Raji (cell line): ENCODE data around the gene S100A6.

Experiments used
- POLR2A ChIP-seq: IDR thresholded peaks from 2 replicates; pipeline ENCODE4 v1.6.1; 2011; ENCODE audit warnings: low read depth, low read length, control low read depth; ENCODE audit not compliant: insufficient read depth

S100A6 gene

DNA sequence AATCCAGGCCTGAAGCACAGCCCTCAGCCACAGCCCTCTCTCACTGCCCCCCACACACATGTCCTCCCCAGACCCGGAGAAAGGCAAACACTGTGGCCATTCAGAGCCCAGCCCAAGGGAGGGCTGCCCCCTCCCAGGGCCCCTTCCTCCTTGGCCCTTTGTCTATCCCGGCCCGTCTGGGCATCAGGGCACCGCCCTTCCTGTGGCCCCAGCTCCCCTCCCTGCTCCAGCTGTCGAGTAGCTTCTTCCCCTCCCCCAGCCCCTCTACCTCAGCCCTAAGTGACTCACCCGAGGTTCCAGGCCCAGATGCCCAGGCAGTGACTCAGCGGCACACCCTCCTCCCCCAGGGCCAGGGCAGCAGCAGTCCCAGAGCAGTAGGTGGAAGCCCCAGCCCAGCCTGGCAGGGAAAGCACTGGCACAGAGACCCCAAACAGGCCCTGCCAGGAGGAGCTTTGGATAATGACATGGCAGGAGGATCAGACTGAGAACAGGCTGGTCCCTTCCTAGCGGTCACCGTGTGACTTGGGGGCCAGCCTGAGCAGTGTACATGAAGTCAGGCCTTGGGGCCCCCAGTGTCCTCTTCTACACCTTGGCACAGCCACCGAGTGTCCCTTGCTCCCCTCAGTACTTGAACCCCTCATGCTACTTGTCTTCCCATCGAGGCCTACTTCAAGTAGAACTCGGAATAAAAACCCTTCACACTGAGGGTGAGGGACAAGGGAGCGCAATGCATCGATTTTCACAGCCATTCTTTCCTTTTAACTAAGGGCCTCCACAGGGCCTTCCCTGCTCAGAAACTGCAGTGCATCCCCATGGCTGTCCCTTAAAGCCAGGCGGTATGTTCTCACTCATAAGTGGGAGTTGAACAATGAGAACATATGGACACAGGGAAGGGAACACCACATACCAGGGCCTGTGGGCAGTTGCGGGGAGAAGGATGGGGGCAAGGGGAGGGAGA is 30.9 kb upstream of the S100A6 start:
- TF ChIP-seq POLR2A = no peak

DNA sequence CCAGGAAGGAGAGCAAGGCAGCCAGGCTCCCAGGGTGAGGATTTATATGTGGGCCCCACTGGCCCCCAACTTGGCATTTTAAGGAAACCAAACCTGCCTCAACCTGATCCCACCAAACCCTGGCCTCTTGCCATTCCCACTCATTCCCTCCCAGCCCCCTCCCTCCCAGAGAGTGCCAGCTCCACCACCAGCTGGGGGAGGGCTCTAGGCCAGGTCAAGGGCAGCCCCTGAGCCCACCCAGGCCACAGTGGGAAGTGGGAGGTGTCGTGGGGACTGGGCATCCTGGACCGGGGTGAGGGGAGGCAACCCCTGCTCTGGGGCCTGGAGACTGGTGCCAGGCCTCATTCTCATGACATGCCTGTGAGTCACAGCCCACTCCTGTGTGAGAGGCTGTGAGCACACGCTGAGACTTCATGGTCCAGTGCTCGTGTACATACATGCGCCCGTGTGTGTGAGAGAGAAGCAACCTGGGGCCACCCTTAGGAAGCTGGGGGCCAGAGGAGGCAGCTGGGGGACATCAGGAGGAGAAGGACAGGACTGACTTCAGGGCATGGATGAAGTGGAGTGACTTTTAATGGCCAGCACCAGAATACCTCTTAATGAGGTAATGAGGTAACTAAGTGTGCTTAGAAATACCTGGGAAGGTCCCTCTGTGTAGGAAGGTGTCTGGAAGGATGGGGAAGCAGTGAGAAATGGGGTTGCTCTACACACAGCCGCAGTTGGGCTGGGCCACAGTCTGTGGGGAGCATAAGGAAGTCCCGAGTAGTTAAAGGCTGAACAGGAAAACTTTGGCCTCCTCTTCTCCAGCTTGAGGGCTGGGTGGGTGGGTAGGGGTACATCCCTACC is 30.0 kb upstream of the S100A6 start, which contains the start of gene S100A2:
Gene S100A2 (minus strand): TSS at position 316 of the 846 bp plus-strand sequence. CDS start 1,967 bp downstream, outside the sequence.
- TF ChIP-seq POLR2A = no peak

DNA sequence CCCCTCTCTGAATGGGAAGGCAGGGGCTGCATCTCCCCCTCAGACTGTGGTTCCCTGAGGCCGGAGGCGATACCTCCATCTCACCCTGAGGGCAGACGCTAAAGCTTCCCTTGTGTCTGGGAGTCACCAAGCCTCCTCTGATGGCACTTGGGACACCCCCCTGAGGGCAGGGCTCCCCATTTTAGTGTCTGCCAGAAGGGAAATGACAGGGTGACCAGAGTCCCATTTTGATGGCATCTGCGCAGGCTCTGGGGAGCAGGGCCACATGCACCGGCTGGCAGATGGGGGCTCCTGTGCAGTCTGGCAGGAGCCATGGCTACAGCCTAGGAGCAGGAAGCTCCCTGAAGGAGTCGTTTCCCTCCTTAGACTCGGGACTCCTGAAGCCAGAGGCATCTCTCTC is 28.2 kb upstream of the S100A6 start:
- TF ChIP-seq POLR2A = no peak

DNA sequence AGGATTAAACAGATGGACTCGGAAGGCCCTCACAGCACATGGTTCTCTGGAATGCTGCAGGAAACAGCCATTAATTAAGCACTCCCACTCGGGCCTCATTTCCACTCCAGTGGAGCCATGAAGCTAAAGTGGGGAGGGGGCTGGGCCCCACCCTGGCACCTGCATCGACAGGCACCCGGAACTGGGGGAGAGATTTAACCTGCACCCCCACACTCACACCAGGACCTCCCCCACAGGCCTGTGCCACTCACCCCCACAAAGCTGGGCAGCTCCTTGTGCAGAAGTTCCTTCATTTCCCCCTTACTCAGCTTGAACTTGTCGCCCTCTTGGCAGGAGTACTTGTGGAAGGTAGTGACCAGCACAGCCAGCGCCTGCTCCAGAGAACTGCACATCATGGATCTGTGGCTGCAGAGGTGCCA is 27.7 kb upstream of the S100A6 start:
- TF ChIP-seq POLR2A = no peak

DNA sequence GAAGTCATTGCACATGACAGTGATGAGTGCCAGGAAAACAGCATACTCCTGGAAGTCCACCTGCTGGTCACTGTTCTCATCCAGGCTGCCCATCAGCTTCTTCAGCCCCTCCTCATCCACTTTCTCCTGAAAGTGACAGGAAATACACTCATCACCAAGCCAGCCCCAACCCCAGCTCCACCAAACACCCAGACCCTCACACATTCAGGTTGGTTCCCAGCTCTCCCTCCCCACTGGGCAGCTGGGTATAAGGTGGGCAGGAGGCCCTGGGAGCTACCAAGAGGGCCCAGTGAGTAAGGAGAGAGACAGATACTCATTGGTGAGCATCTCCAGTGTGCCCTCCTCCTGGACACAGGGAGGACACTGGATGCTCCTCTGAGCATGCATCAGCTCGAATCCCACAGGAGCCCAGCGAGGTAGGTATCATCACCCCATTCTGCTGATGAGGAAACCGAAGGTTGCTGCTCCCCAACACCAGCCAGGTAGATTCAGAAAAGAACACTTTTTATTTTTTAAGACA is 25.7 kb upstream of the S100A6 start:
- no peak for TF ChIP-seq POLR2A

DNA sequence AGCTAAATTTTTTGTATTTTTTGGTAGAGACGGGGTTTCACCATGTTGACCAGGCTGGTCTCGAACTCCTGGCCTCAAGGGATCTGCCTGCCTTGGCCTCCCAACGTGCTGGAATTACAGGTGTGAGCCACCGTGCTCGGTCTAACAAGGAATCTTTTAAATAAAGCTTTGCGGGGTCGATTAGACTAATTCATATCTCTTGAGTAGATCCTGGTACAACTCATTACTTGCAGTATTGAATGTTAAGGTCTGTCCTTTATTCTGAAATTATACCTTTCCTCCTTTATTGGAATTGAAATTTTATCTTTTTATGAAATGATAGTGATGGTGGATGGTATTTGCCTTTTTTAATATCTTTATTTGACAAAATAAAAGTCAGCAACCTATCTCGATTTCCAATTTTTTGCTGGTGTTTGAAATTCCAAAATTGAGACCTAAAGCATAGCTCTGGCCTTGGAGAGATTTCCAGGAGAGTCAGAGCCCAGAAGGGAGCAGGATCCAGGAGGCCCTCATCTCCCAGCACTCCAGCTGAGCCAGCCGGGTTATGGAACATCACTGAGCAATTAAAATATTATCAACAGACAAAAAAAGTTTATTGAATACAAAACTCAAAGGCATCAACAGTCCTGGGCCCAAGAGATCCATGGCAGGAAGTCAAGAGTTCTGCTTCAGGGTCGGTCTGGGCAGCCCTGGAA is 25.1 kb upstream of the S100A6 start:
- TF ChIP-seq POLR2A = no peak

DNA sequence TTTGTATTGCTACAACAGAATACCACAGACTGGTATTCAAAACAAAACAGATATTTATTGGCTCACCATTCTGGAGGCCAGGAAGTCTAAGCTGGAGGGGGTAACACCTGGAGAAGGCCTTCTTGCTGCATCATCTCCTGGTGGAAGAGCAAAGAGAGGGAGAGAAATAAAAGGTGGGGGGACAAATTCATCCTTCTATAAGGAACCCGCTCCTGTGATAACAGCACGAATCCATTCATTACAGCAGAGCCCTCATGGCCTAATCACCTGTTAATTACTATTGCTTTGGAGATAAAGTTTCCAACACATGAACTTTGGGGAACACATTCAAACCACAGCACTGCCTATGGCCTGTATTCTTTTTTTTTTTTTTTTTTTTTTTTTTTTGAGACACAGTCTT is 24.4 kb upstream of the S100A6 start:
- TF ChIP-seq POLR2A = no peak

DNA sequence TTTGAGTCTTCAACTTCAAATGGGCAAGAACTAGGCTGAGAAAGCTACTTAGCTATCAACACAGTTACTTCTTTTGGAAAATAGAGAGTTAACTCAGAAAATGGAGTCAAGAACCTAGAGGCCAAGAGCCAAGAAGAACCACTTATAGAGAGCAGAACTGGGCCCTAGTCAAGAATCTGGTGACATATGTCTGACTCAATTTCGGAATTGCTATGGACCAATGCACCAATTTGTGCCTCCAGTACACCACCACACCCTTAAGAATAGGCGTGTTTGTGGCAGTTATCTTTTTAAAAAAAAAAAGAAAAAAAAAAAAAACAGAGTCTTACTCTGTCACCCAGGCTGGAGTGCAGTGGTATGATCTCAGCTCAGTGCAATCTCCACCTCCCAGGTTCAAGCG is 22.1 kb upstream of the S100A6 start:
- TF ChIP-seq POLR2A = no peak

DNA sequence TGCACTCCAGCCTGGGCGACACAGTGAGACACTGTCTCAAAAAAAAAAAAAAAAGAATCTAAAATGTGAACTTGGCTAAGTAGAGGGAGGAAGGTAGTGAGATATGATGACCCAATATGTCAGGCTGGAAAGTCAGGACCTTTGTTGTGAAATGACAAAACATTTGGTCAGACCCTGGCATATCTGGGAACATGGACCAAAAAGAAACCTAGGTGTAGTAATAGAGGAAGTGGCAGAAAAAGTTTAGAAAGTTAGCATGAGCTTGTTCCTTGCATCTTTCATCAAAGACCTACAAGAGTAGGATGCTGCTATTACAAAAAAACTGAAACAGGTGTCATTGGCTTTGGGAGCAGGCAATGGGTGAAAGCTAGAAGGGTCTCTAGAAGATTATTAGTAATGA is 20.6 kb upstream of the S100A6 start:
- no peak for TF ChIP-seq POLR2A

DNA sequence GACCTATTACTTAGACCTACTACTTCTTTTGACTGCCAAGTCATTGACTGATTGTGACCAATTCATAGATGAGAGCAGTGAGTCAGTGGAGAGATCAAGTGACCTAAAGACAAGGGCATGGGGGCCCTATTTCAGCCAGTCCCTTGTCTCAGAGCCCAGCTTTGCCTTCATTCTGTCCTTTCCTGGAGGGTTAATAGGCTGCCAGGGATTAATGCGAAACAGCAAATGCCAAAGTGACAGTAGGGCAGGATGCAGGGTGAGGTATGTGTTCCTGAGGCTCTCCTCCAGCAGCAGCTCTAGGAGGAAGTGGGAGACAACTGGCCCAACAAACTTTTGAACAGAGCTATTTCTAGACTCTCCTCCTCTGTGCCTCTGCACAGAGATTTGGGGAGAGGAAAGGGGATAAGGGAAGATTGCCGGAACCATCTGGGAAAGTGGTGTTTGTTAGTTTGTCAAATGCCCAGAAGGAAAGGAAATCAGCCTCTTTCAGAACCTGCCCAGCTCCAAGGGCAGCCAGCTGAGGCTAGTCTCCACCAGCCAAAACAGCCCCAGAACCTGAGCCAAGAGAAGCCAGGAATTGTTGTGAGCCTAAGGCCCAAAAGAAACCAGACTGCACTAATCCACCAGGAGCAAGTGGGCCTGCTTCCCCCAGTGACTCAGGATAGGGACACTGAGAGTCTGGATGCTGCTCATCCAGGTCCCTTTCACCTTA is 18.2 kb upstream of the S100A6 start:
- TF ChIP-seq POLR2A = no peak

DNA sequence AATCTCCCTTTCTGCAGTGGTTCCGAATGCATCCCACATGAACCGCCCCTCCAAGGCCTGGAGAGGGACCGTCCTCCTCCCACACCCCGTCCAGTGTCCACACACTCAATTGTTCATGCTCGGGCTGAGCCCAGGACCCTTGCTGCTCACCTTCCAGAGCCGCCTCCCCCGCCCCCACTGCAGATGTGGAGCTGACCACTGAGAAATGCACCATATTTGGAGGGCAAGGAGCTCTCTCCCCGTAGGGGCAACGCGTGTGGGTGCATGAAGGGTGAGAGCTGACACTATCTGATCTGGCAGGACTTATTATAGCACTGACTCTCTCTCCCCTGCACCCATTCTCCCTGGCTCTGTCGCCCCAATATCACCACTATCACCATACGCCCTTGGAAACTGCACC is 17.3 kb upstream of the S100A6 start:
- TF ChIP-seq POLR2A = no peak

DNA sequence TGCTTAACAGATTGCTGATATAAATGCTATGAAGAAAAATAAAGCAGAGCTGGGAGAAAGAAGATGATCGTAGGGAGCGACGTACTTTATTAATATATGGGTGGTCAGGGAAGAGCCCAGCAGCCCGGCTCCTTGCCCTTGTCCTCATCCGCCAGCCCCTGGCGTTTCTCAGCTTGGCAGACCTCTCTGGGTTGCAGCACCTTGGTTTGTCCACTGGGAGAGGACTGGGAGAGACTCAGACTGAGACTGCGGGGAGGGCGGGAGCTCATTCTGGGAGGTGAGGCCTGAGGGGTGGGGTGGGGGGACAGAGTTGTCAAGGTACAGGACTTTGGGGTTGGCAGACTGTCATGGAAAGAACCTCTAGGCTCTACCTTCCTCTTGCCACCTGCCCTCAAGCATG is 16.5 kb upstream of the S100A6 start:
- TF ChIP-seq POLR2A = no peak

DNA sequence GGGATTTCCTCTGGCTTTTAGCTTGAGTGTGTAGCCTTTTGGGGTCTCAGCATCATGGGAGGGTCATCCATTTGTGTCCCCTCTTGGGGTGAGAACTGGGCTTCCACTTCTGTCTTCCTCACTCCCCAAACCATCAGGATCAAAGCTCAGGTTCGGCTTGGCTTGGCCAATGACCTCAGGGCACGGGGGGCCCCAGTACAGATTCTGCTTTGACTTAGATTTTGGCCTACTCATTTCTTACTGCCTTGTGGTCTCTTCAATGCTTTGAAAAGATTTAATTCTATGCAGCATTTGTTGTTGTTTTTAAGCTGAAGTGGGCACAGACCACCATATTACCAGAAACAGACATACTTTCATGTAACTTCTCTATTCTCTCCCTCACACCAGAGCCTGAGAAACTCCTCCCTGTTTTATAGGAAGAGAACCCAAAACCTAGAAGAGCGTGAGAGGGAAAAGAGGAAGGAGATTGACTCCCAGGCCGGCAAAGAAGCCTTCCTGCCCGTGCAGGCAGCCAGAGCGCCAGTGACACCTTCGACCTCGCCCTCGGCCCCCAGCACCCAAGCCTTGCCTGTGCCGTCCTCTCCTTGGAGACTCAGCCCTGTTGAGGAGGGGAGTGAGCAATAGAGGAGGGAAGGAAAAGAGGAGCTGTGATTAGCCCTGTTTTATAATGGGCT is 15.2 kb upstream of the S100A6 start:
- no peak for TF ChIP-seq POLR2A

DNA sequence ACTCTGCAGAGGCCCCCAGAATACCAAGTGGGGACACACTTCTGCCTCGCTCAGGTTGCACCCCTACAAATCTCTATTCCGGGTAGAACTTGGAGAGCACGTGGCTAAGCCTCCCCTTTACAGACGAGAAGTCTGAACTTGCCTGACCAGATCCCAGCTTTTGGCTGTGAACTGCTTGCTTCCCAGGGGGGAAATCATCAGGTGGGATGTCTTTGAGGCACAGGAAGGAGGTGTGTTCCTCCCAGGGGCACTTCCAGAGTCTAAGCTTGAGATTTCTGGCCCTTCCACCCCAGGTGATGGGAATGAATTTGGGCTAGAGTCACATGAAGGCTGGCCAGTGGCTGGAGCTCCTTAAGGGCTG is 14.6 kb upstream of the S100A6 start:
- TF ChIP-seq POLR2A = no peak
